ENCODE data around the gene OTP.
"Not testable (repeated sequence)": the region's sequence is repeated elsewhere in the genome, so short reads cannot be mapped to it uniquely, and the experiment has no call there.

The OTP gene

GRCh38 chr5:77620405-77620804 lies 18.1 kb downstream of the OTP start:
- H3K36me3 ChIP-seq = no peaks in the 10 kb centered on the region
- no peak overlapping the region for H3K4me3 ChIP-seq (ENCODE audit: low read depth in 1 of 2, low read length in 1 of 2)
- H3K27me3 ChIP-seq = peaks cover 100% of the 10 kb centered on the region
- no peak overlapping the region for H3K27ac ChIP-seq
- H3K9me3 ChIP-seq = no peaks in the 10 kb centered on the region
- no peaks in the 10 kb centered on the region for H3K4me1 ChIP-seq (ENCODE audit: control insufficient read depth in 1 of 2, insufficient read depth in 1 of 2, low read depth in 1 of 2, low read length in 1 of 2)
- no peak for TF ChIP-seq CTCF (IDR thresholded peaks at IDR 0.05)

- Histone ChIP-seq H3K4me1 (ENCODE audit: control insufficient read depth in 1 of 2, insufficient read depth in 1 of 2, low read depth in 1 of 2, low read length in 1 of 2) (no peaks in the 10 kb centered on the region), H3K27ac (no peak overlapping the region), H3K36me3 (no peaks in the 10 kb centered on the region), H3K9me3 (no peaks in the 10 kb centered on the region), H3K4me3 (ENCODE audit: low read depth in 1 of 2, low read length in 1 of 2) (no peak overlapping the region), H3K27me3 (peaks cover 72% of the 10 kb centered on the region)
- TF ChIP-seq CTCF (IDR thresholded peaks at IDR 0.05) = no peak
Measured at GRCh38 chr5:77616920-77617319, 21.6 kb downstream of the OTP start.

- H3K27me3 ChIP-seq = peaks cover 22% of the 10 kb centered on the region
- H3K36me3 ChIP-seq; H3K4me3 ChIP-seq (ENCODE audit: low read depth in 1 of 2, low read length in 1 of 2); H3K9me3 ChIP-seq; H3K4me1 ChIP-seq (ENCODE audit: control insufficient read depth in 1 of 2, insufficient read depth in 1 of 2, low read depth in 1 of 2, low read length in 1 of 2); H3K27ac ChIP-seq: not testable (repeated sequence)
Measured at GRCh38 chr5:77608927-77609326, 29.6 kb downstream of the OTP start.

- no peaks in the 10 kb centered on the region for H3K36me3 ChIP-seq
- H3K9me3 ChIP-seq = no peaks in the 10 kb centered on the region
- H3K27ac ChIP-seq = no peak overlapping the region
- H3K4me1 ChIP-seq (ENCODE audit: control insufficient read depth in 1 of 2, insufficient read depth in 1 of 2, low read depth in 1 of 2, low read length in 1 of 2) = no peaks in the 10 kb centered on the region
- H3K27me3 ChIP-seq = peaks cover 22% of the 10 kb centered on the region
- no peak for TF ChIP-seq CTCF (IDR thresholded peaks at IDR 0.05)
- no peak overlapping the region for H3K4me3 ChIP-seq (ENCODE audit: low read depth in 1 of 2, low read length in 1 of 2)
Measured at GRCh38 chr5:77607324-77607723, 31.2 kb downstream of the OTP start.

- H3K36me3 ChIP-seq = no peaks in the 10 kb centered on the region
- no peaks in the 10 kb centered on the region for H3K9me3 ChIP-seq
- no peaks in the 10 kb centered on the region for H3K4me1 ChIP-seq (ENCODE audit: control insufficient read depth in 1 of 2, insufficient read depth in 1 of 2, low read depth in 1 of 2, low read length in 1 of 2)
- no peak for TF ChIP-seq CTCF (IDR thresholded peaks at IDR 0.05)
- peaks cover 22% of the 10 kb centered on the region for H3K27me3 ChIP-seq
- H3K27ac ChIP-seq = no peak overlapping the region
- H3K4me3 ChIP-seq (ENCODE audit: low read depth in 1 of 2, low read length in 1 of 2) = no peak overlapping the region
Measured at GRCh38 chr5:77606279-77606678, 32.2 kb downstream of the OTP start.

- Histone ChIP-seq H3K36me3 (no peaks in the 10 kb centered on the region), H3K27me3 (peaks cover 13% of the 10 kb centered on the region), H3K27ac (no peak overlapping the region), H3K9me3 (no peaks in the 10 kb centered on the region), H3K4me3 (ENCODE audit: low read depth in 1 of 2, low read length in 1 of 2) (no peak overlapping the region), H3K4me1 (ENCODE audit: control insufficient read depth in 1 of 2, insufficient read depth in 1 of 2, low read depth in 1 of 2, low read length in 1 of 2) (no peaks in the 10 kb centered on the region)
- no peak for TF ChIP-seq CTCF (IDR thresholded peaks at IDR 0.05)
Measured at GRCh38 chr5:77599679-77600078, 38.8 kb downstream of the OTP start.
